Upper lobe of left lung (tissue), 6 donors: ENCODE measurements around the gene GFOD2. TPM values are rescaled to one million over a fixed set of nuclear protein-coding genes. Genes with fewer than 3 reads are reported as not detected.

Source experiments
- ATAC-seq, 2 donors: fragments of 200-7000 bp; cut with Tn5 transposase; one replicate each; pipeline ENCODE4 v1.9.1; 2022; ENCODE audit warnings: mild to moderate bottlenecking in 2 of 2, moderate library complexity in 2 of 2; ENCODE audit not compliant: low FRiP score in 2 of 2
- DNase-seq, 2 donors: peaks; one replicate each; pipeline ENCODE4 v3.0.0-alpha.2; 2019 to 2020
- H3K27ac ChIP-seq, 4 donors: fragments of 200-600 bp; sonication (generic); one replicate each; pipeline ENCODE4 v1.5.1; 2016 to 2019
- H3K27me3 ChIP-seq, 4 donors: fragments of 200-600 bp; sonication (generic); one replicate each; pipeline ENCODE4 v1.5.1; 2017 to 2019
- H3K36me3 ChIP-seq, 4 donors: fragments of 200-600 bp; sonication (generic); one replicate each; pipeline ENCODE4 v1.5.1; 2016 to 2019
- H3K4me1 ChIP-seq, 4 donors: fragments of 200-600 bp; sonication (generic); one replicate each; pipeline ENCODE4 v1.5.1; 2018 to 2019
- H3K4me3 ChIP-seq, 4 donors: fragments of 200-600 bp; sonication (generic); one replicate each; pipeline ENCODE4 v1.5.1; 2017 to 2019; ENCODE audit warnings: mild to moderate bottlenecking in 2 of 4, moderate library complexity in 1 of 4
- H3K9me3 ChIP-seq, 4 donors: fragments of 200-600 bp; sonication (generic); one replicate each; pipeline ENCODE4 v1.5.1; 2018 to 2019
- EP300 ChIP-seq, 4 donors: sonication (generic); formaldehyde crosslinking; IDR thresholded peaks; one replicate each; pipeline ENCODE4 v1.5.1; 2017; ENCODE audit warnings: antibody characterized with exemption in 4 of 4, control low read depth in 2 of 4
- POLR2A ChIP-seq, 4 donors: fragments of 450-650 bp; IDR thresholded peaks; one replicate each; pipeline ENCODE4 v1.5.1; 2016 to 2017; ENCODE audit warnings: antibody characterized with exemption in 4 of 4, mild to moderate bottlenecking in 2 of 4
- POLR2AphosphoS5 ChIP-seq, 2 donors: sonication (generic); formaldehyde crosslinking; IDR thresholded peaks; one replicate each; pipeline ENCODE4 v1.5.1; 2017; ENCODE audit warnings: antibody characterized with exemption in 2 of 2
- WGBS, 2 donors: methylation state at CpG; one replicate each; pipeline ENCODE4 v1.1.5; 2017 to 2018; 5-methylcytosine and 5-hydroxymethylcytosine counted together
- total RNA-seq, 6 donors: library from RNA; depleted of rRNA in 4 of 6; stranded (reverse); fragments of >200 nt in 4 of 6; gene quantifications; one replicate each; pipeline versions ENCODE4 v1.1.0 to v1.2.1, GENCODE V29; 2016 to 2021
- TF ChIP-seq, protein P1 (sequence below), 6 experiments: fragments of 450-650 bp in 4 of 6; fragments of 200-600 bp in 2 of 6; sonication (generic) in 2 of 6; IDR thresholded peaks; one replicate each; pipeline ENCODE4 v1.5.1; 2016 to 2019; ENCODE audit warnings: antibody characterized with exemption in 6 of 6
- donor health status: DM: no; HTN: no; CAD: no; lungs with moderate emphysema.
- donor health status: DM: no; HTN: yes; CAD: no; lungs with severe emphysema.

The GFOD2 gene
- total RNA-seq, 6 donors from 2014 or later = 14.3 to 21.0 (median 17.0) TPM

DNA sequence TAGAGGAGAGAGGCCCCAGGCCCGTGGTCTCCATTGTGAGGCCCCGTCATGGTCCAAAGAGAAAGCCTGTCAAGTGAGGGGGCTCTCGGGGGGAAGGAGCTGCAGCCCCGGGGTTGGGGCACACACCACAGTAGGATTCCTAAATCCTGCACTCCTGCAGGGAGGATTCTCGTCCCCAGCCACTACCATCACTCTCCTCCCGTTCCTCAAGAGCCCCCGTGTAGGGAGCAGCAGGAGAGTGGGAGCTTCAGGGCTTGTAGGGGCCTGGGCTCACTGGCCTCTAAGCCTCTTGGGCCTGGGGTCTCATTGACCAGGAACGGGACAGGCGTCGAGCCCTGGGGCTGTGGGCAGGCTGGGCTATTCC lies 51.7 kb downstream of the GFOD2 start:
- H3K4me3 ChIP-seq = peak overlapping the region in 3 of 4 donors; percentile 92 to 98 (median 95)
- TF ChIP-seq, protein P1, sequence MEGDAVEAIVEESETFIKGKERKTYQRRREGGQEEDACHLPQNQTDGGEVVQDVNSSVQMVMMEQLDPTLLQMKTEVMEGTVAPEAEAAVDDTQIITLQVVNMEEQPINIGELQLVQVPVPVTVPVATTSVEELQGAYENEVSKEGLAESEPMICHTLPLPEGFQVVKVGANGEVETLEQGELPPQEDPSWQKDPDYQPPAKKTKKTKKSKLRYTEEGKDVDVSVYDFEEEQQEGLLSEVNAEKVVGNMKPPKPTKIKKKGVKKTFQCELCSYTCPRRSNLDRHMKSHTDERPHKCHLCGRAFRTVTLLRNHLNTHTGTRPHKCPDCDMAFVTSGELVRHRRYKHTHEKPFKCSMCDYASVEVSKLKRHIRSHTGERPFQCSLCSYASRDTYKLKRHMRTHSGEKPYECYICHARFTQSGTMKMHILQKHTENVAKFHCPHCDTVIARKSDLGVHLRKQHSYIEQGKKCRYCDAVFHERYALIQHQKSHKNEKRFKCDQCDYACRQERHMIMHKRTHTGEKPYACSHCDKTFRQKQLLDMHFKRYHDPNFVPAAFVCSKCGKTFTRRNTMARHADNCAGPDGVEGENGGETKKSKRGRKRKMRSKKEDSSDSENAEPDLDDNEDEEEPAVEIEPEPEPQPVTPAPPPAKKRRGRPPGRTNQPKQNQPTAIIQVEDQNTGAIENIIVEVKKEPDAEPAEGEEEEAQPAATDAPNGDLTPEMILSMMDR (IDR thresholded peaks at IDR 0.05) = no peak
- TF ChIP-seq POLR2A (IDR thresholded peaks at IDR 0.05) (no peak), EP300 (IDR thresholded peaks at IDR 0.05) (no peak), POLR2AphosphoS5 (IDR thresholded peaks at IDR 0.05) (no peak)
- no peaks in the 10 kb centered on the region for H3K27me3 ChIP-seq
- H3K36me3 ChIP-seq = peaks cover 0 to 18% (median 10%) of the 10 kb centered on the region in 4 donors
- peaks cover 29 to 39% (median 33%) of the 10 kb centered on the region in 4 donors for H3K4me1 ChIP-seq
- DNase-seq = no peak
- H3K9me3 ChIP-seq = no peaks in the 10 kb centered on the region
- ATAC-seq = peak in 1 of 2 donors; percentile 0
- 47 to 76% methylated on average over 3 to 10 of the region's 10 CpGs for WGBS, 2 donors
- H3K27ac ChIP-seq = peak overlapping the region; percentile 85 to 97 (median 95)

DNA sequence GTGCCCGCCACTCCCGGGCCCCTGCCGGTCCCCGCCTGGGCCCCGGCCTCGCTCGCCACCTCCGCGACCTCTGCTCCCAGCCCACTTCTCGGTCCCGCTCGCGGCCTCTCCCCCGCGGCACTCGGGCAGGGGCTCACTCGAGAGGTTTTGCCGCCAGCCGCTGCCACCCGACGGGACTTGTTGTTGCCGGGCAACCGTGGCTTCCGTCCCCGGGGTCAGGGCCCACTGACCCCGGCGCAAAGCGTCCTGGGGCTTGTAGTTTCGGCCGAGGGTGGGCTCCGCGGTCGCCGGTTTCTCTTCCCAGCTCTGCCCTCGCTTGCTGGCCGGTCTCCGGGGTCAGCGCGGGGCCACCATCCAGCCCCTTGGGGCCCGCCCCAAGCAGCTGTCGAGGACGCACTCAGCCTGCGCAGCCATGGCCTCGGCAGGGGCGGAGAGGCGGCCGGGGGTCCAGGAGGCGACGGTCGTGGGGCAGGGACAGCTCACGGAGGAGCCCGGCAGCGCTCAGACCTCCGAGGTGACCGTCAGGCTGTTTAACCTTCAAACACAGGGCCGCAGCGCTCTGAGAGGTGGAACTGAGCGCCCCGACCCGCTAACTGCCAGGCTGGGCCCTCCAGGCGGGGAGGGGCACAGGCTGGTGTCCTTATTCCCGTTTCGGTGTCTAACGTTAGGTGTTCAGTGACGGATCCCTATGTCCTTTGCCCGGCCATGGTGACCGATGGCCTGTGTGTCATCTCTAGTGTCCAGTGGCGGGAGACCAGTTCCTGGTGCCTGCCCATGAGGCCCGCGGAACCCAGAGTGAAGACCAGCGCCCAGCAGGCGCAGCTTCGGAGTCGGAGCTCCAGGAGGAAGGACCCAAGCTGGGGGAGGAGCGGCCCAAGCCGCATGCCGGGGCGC lies 52.3 kb downstream of the GFOD2 start, which contains the start of the genes C16orf86 and ENKD1:
TSS of gene C16orf86 (plus strand) at position 256 of the 894 bp plus-strand sequence. CDS start at position 413, 157 bp downstream.
TSS of gene ENKD1 (minus strand) at position 192 of the 894 bp plus-strand sequence. CDS start 308 bp downstream, outside the sequence.
- Histone ChIP-seq H3K27ac (peak within 1 kb of the TSS; percentile 85 to 97 (median 95)), H3K36me3 (peaks cover 0 to 21% (median 11%) of the 10 kb centered on the region in 4 donors), H3K9me3 (no peaks in the 10 kb centered on the region), H3K27me3 (no peaks in the 10 kb centered on the region), H3K4me3 (peak within 1 kb of the TSS; percentile 87 to 98 (median 94)), H3K4me1 (peaks cover 25 to 33% (median 28%) of the 10 kb centered on the region in 4 donors)
- peak; percentile 56 to 91 for ATAC-seq
- 0 to 5% methylated on average over 11 to 35 of the region's 78 CpGs for WGBS, 2 donors
- TF ChIP-seq, protein P1 (IDR thresholded peaks at IDR 0.05) = peak in 1 of 6 experiments; percentile 14
- TF ChIP-seq POLR2A (IDR thresholded peaks at IDR 0.05) (peak in 1 of 4 donors; percentile 32), EP300 (IDR thresholded peaks at IDR 0.05) (no peak), POLR2AphosphoS5 (IDR thresholded peaks at IDR 0.05) (peak; percentile 67)
- DNase-seq = peak; percentile 93 to 96

DNA sequence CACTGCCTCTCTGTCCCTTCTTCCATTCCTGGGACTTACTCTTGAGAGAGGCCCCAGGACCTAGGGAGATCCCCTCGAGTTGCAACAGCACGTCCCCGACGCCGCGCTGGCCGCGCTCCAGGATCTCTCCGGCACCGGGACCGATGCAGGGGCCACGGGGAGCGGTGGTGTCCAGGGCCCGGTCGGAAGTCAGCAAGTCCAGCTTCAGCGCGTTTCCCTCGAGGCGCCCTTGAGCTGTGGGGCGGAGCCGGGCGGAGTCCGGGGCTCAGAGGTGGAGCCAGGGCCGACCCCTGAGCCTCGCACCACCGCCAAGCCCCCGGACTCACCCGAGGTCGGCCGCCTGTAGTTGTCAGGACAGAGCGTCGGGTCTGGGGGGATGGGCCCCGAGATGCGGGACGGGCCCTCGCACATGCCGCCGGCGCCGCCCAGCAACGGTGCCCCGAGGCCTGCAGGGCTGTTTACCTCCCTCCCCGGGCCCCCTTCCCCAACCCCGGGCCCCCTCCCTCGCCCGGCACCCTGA lies 53.0 kb downstream of the GFOD2 start:
- peaks cover 32 to 40% (median 34%) of the 10 kb centered on the region in 4 donors for H3K4me1 ChIP-seq
- 0 to 1% methylated on average over 5 to 14 of the region's 46 CpGs for WGBS, 2 donors

DNA sequence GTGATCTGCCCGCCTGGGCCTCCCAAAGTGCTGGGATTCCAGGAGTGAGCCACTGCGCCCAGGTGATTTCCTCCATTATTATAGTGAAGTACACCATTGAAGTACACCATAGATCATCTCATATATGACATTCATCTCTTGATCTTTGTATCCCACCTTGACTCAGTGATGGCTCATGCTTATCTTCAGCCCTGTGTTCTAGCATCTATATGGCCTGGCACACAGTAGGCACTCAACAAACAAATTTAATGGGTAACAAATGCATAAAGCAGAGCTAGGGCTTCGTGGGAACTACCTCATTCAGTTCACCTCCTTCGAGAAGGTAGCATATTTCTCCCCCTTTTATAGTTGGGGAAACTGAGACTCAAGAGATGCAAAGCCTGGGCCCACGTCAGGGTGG lies 53.5 kb downstream of the GFOD2 start:
- DNase-seq = no peak

More for the DNA sequence above, 53.0 kb downstream of the GFOD2 start:
- H3K36me3 ChIP-seq = peaks cover 0 to 21% (median 11%) of the 10 kb centered on the region in 4 donors
- no peaks in the 10 kb centered on the region for H3K9me3 ChIP-seq
- ATAC-seq (peak in 1 of 2 donors; percentile 33), DNase-seq (peak; percentile 62 to 94)
- H3K4me3 ChIP-seq = peak overlapping the region; percentile 87 to 98 (median 94)
- TF ChIP-seq POLR2AphosphoS5 (IDR thresholded peaks at IDR 0.05) = no peak
- no peak for TF ChIP-seq EP300 (IDR thresholded peaks at IDR 0.05)
- TF ChIP-seq POLR2A (IDR thresholded peaks at IDR 0.05) = no peak
- TF ChIP-seq, protein P1 (IDR thresholded peaks at IDR 0.05) = no peak
- no peaks in the 10 kb centered on the region for H3K27me3 ChIP-seq
- H3K27ac ChIP-seq = peak overlapping the region; percentile 85 to 97 (median 95)

More for the DNA sequence above, 53.5 kb downstream of the GFOD2 start:
- H3K36me3 ChIP-seq = peaks cover 0 to 21% (median 11%) of the 10 kb centered on the region in 4 donors
- peaks cover 32 to 42% (median 36%) of the 10 kb centered on the region in 4 donors for H3K4me1 ChIP-seq
- H3K9me3 ChIP-seq = no peaks in the 10 kb centered on the region
- TF ChIP-seq POLR2A (IDR thresholded peaks at IDR 0.05) (no peak), EP300 (IDR thresholded peaks at IDR 0.05) (no peak), POLR2AphosphoS5 (IDR thresholded peaks at IDR 0.05) (no peak)
- TF ChIP-seq, protein P1 (IDR thresholded peaks at IDR 0.05) = no peak
- ATAC-seq = no peak
- no peaks in the 10 kb centered on the region for H3K27me3 ChIP-seq
- peak overlapping the region in 3 of 4 donors; percentile 85 to 97 (median 94) for H3K27ac ChIP-seq
- WGBS, 2 donors = 72 to 74% methylated on average over 5 of the region's 5 CpGs
- peak overlapping the region in 3 of 4 donors; percentile 92 to 98 (median 95) for H3K4me3 ChIP-seq
